ENCODE measurements around the gene RNF111.
"Not testable (repeated sequence)": the region's sequence is repeated elsewhere in the genome, so short reads cannot be mapped to it uniquely, and the experiment has no call there.

RNF111 gene

GRCh38 chr15:59140422-59141226 is 153.2 kb downstream of the RNF111 start:
- DNase-seq: no peak

GRCh38 chr15:59143281-59143680 is 155.8 kb downstream of the RNF111 start:
- no peak for DNase-seq

- DNase-seq: not testable (repeated sequence)
Measured at GRCh38 chr15:59144594-59144993, 157.1 kb downstream of the RNF111 start.
